Measurements from ENCODE around the gene ZNF98. TPM values are rescaled to one million over a fixed set of nuclear protein-coding genes. Genes with fewer than 3 reads are reported as not detected.

ZNF98 gene
- not detected for polyA plus RNA-seq (2013, experiment 1 of 4)
- not detected for polyA plus RNA-seq (2013, experiment 2 of 4)
- not detected for polyA plus RNA-seq (2013, experiment 3 of 4)
- polyA plus RNA-seq (2013, experiment 4 of 4) = not detected

DNA sequence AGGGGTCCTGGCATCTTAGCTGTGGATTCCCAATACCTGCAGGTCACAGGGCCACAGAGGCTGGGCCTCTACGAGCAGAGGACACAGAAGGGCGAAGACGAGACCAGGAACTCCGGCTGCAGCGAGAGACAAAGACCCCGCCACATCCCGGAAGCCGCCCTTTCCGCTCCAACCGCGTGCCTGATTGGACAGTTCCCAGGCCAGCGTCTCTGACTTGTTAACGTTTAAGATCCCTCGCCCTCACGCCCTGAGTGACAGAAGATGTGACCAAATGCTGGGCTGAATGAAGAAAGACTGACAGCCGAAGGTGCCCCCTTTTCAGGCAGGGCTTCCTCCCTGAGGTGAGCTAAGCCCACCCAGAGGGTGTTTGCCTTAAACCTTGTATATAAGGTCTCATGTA, at the start of gene ZNF98:
Gene ZNF98 (minus strand): TSS at position 136 of the 400 bp plus-strand sequence. CDS start 122 bp downstream, at position 14.
- no peaks in the 10 kb centered on the region for H3K36me3 ChIP-seq (ENCODE audit: control insufficient read depth, insufficient read depth, low read length)
- H3K9me3 ChIP-seq (ENCODE audit: control insufficient read depth, low read length) = peaks cover 18% of the 10 kb centered on the region

DNA sequence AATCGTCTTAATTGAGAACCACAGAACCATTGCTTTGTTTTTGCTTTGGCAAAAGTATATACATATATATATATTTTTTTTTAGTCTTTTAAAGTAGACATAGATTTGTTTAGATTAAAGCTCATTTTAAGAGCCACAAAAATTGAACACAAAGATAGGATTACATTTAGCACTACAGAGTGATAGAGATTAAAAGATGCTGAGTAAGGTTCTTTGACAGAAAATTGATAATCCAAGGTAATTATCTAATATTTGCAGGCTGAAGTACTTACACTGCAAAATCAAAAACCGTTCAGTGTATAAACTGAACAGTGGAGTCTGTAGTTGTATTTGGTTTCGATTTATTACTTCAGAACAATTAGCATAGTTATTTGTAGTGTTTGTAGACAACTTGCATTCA, 24.5 kb upstream of the ZNF98 start:
- Histone ChIP-seq H3K27ac (ENCODE audit: insufficient read depth, low read depth, low read length, poor library complexity, severe bottlenecking) (no peak overlapping the region), H3K27me3 (ENCODE audit: control insufficient read depth, insufficient read depth, low read length, poor library complexity, severe bottlenecking) (no peaks in the 10 kb centered on the region), H3K4me1 (ENCODE audit: control insufficient read depth, insufficient read depth, low read length) (no peaks in the 10 kb centered on the region), H3K4me3 (ENCODE audit: insufficient read depth, low read depth, low read length) (no peak overlapping the region), H3K9me3 (ENCODE audit: control insufficient read depth, low read length) (peaks cover 10% of the 10 kb centered on the region), H3K36me3 (ENCODE audit: control insufficient read depth, insufficient read depth, low read length) (no peaks in the 10 kb centered on the region)
- 20 to 68% methylated on average over 1 to 2 of the region's 3 CpGs for WGBS, 2 experiments

More for the DNA sequence above, at the start of gene ZNF98:
- Histone ChIP-seq H3K27me3 (ENCODE audit: control insufficient read depth, insufficient read depth, low read length, poor library complexity, severe bottlenecking) (no peaks in the 10 kb centered on the region), H3K27ac (ENCODE audit: insufficient read depth, low read depth, low read length, poor library complexity, severe bottlenecking) (no peak within 1 kb of the TSS), H3K4me1 (ENCODE audit: control insufficient read depth, insufficient read depth, low read length) (no peaks in the 10 kb centered on the region), H3K4me3 (ENCODE audit: insufficient read depth, low read depth, low read length) (no peak within 1 kb of the TSS)
- 87 to 88% methylated on average over 16 of the region's 16 CpGs for WGBS, 2 experiments

DNA sequence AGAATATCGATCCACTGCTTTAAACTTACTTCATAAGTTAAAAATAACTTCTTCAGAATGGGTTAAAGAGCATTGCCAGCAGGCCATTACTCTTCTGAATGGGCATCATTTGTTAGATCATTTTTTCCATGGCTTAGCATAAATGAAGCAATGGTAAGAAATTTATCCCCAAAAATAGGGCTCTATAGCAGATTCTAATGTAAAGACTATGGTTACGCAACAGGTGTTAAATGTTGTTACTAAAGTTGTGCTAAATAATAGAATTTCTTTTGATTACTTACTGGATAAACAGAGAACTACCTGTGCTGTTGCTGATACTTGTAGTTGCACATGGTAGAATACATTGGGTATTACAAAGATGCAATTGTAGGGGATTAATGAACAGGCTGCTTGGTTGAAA, 15.9 kb upstream of the ZNF98 start:
- WGBS, 2 experiments = 96 to 100% methylated on average over 1 to 2 of the region's 2 CpGs
- no peak overlapping the region for H3K4me3 ChIP-seq (ENCODE audit: insufficient read depth, low read depth, low read length)
- H3K27ac ChIP-seq (ENCODE audit: insufficient read depth, low read depth, low read length, poor library complexity, severe bottlenecking) = no peak overlapping the region
- no peaks in the 10 kb centered on the region for H3K27me3 ChIP-seq (ENCODE audit: control insufficient read depth, insufficient read depth, low read length, poor library complexity, severe bottlenecking)
- H3K36me3 ChIP-seq (ENCODE audit: control insufficient read depth, insufficient read depth, low read length) = no peaks in the 10 kb centered on the region
- no peaks in the 10 kb centered on the region for H3K4me1 ChIP-seq (ENCODE audit: control insufficient read depth, insufficient read depth, low read length)
- peaks cover 7% of the 10 kb centered on the region for H3K9me3 ChIP-seq (ENCODE audit: control insufficient read depth, low read length)

DNA sequence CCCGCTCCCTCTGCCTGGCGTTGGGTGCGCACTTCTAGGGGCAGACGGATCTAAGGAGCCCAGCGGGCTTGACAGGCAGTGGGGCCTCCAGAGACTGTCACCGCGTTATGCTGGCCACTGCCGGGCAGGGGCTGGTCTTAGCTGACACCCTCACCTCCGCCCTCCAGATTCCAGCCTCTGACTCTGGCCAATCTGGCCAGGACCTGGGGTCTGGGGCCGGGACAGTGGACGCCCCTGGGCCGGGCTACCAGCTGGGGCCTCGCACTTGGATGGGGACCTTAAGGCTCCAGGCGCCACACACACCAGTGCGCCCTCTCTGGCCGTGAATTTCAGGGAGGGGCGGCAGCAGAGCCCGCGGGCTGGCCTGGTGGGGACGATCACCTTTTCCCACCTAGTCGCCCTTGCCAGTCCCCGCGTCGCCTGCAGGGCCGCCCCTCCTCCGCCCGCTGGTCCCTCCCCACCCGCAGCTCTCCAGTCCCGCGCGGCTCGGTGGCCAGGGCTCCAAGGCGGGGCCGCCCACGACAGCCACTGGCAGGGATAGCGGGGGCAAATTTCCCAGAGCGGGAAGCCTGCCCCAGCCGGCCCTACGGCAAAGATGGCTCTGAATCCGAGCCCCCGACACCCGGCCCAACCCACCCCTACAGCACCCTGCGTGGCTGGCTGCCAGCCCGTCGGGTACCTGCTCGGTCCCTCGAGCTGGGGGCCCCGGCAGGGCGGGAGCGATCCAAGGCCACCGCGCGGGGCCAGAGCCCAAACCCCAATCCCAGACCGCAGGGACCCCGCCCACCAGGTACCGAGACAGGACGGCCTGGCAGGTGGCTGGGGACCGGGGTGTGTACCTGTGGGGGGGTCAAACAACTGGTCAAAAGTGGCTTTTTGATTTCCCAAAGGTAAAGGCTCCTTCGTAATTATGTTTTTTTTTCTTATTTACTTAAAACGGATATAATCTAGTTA, 6.1 kb upstream of the ZNF98 start:
- Histone ChIP-seq H3K36me3 (ENCODE audit: control insufficient read depth, insufficient read depth, low read length) (no peaks in the 10 kb centered on the region), H3K4me3 (ENCODE audit: insufficient read depth, low read depth, low read length) (no peak overlapping the region), H3K27me3 (ENCODE audit: control insufficient read depth, insufficient read depth, low read length, poor library complexity, severe bottlenecking) (no peaks in the 10 kb centered on the region), H3K4me1 (ENCODE audit: control insufficient read depth, insufficient read depth, low read length) (no peaks in the 10 kb centered on the region), H3K9me3 (ENCODE audit: control insufficient read depth, low read length) (peaks cover 34% of the 10 kb centered on the region), H3K27ac (ENCODE audit: insufficient read depth, low read depth, low read length, poor library complexity, severe bottlenecking) (no peak overlapping the region)
- WGBS, 2 experiments = 89% methylated on average over 58 to 59 of the region's 60 CpGs

DNA sequence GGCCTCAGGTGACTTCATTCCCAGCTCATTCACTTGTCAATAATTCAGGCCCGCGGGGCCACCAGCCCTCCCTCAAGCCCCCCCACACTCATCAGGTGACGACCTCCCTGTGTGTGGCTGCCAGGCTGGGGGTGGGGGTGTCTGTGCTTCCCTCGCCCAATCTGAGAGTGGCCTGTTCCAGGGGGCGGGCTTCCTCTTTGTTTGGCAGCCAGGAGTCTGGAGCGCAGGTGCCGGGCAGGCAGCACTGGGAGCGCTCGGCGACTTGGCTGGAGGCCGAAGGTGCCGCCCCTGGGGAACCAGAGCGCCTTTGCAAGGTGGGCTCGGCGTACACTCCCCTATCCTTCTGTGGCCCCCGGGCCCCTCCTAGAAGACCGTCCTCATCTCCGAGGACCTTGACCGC, 5.4 kb upstream of the ZNF98 start:
- no peaks in the 10 kb centered on the region for H3K36me3 ChIP-seq (ENCODE audit: control insufficient read depth, insufficient read depth, low read length)
- no peaks in the 10 kb centered on the region for H3K4me1 ChIP-seq (ENCODE audit: control insufficient read depth, insufficient read depth, low read length)
- 90 to 92% methylated on average over 19 of the region's 19 CpGs for WGBS, 2 experiments
- H3K4me3 ChIP-seq (ENCODE audit: insufficient read depth, low read depth, low read length) = no peak overlapping the region
- H3K9me3 ChIP-seq (ENCODE audit: control insufficient read depth, low read length) = peaks cover 31% of the 10 kb centered on the region
- no peak overlapping the region for H3K27ac ChIP-seq (ENCODE audit: insufficient read depth, low read depth, low read length, poor library complexity, severe bottlenecking)
- no peaks in the 10 kb centered on the region for H3K27me3 ChIP-seq (ENCODE audit: control insufficient read depth, insufficient read depth, low read length, poor library complexity, severe bottlenecking)

DNA sequence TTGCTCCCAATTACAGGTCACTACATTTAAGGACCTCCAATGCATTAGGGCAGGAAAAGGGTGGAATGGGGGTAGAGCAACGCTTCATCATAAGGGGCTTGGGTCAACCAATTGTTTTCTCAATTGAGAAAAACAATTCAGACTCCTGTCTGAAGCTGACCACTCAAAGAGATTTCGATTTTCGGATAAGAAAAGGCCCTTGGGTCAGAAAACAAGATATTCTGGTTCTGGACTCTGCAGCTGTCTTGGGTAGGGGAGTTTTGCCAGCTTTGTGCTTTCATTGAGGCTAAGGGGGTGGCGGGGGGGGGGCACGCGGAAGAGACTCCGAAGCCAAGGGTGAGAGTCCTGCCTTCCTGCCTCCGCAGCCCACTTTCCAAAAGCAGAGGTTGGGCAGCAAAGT, 4.8 kb upstream of the ZNF98 start:
- H3K27me3 ChIP-seq (ENCODE audit: control insufficient read depth, insufficient read depth, low read length, poor library complexity, severe bottlenecking) = no peaks in the 10 kb centered on the region
- H3K36me3 ChIP-seq (ENCODE audit: control insufficient read depth, insufficient read depth, low read length) = no peaks in the 10 kb centered on the region
- H3K4me3 ChIP-seq (ENCODE audit: insufficient read depth, low read depth, low read length) = no peak overlapping the region
- peaks cover 31% of the 10 kb centered on the region for H3K9me3 ChIP-seq (ENCODE audit: control insufficient read depth, low read length)
- H3K27ac ChIP-seq (ENCODE audit: insufficient read depth, low read depth, low read length, poor library complexity, severe bottlenecking) = no peak overlapping the region
- WGBS, 2 experiments = 66 to 71% methylated on average over 8 of the region's 8 CpGs
- no peaks in the 10 kb centered on the region for H3K4me1 ChIP-seq (ENCODE audit: control insufficient read depth, insufficient read depth, low read length)

DNA sequence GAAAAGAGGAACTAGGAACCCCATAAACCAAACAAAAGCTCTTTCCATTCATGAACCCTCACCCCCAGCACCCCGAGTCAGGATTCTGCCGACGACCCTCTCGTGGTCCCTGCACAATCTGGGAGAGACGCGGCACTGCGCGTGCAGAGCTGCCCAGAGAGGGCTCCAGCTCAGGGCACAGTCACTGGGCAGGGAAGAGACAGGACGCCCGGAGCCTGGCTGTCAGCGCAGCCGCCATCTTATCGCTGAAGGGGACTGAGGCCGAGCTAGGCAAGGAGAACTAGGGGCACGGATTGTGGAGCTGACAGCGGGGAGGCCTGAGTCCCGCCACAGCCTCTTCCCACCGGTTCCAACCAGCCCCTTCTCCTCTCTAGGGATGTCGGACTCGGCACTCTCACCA, 349 bp downstream of the ZNF98 start:
- H3K4me1 ChIP-seq (ENCODE audit: control insufficient read depth, insufficient read depth, low read length) = no peaks in the 10 kb centered on the region
- no peaks in the 10 kb centered on the region for H3K27me3 ChIP-seq (ENCODE audit: control insufficient read depth, insufficient read depth, low read length, poor library complexity, severe bottlenecking)
- no peaks in the 10 kb centered on the region for H3K36me3 ChIP-seq (ENCODE audit: control insufficient read depth, insufficient read depth, low read length)
- H3K4me3 ChIP-seq (ENCODE audit: insufficient read depth, low read depth, low read length) = no peak overlapping the region
- peaks cover 17% of the 10 kb centered on the region for H3K9me3 ChIP-seq (ENCODE audit: control insufficient read depth, low read length)
- H3K27ac ChIP-seq (ENCODE audit: insufficient read depth, low read depth, low read length, poor library complexity, severe bottlenecking) = no peak overlapping the region
- WGBS, 2 experiments = 78 to 80% methylated on average over 20 of the region's 20 CpGs

DNA sequence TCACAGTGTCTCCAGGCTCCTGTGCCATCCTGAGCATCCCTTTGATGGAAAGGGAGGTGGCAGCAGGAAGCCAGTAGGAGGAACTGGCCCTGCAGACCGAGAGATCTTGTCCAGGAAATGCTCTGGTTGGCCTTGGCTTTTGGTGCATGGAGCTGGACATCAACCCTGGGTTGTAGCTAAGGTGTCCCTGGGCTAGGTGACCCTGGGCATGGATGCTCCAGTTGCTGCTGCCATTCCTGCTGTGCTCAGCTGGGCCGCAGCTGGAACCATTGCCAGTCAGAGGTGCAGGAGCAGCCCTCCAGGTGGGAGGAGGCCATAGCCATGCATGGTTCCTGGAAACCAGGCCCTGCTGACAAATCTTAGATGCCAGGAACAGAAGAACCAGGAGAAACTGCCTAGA, 67.5 kb downstream of the ZNF98 start:
- H3K36me3 ChIP-seq (ENCODE audit: control insufficient read depth, insufficient read depth, low read length) = no peaks in the 10 kb centered on the region
- H3K4me3 ChIP-seq (ENCODE audit: insufficient read depth, low read depth, low read length) = no peak overlapping the region
- WGBS, 2 experiments = 58 to 61% methylated on average over 2 of the region's 2 CpGs
- H3K27ac ChIP-seq (ENCODE audit: insufficient read depth, low read depth, low read length, poor library complexity, severe bottlenecking) = no peak overlapping the region
- H3K4me1 ChIP-seq (ENCODE audit: control insufficient read depth, insufficient read depth, low read length) = no peaks in the 10 kb centered on the region
- peaks cover 8% of the 10 kb centered on the region for H3K9me3 ChIP-seq (ENCODE audit: control insufficient read depth, low read length)
- no peaks in the 10 kb centered on the region for H3K27me3 ChIP-seq (ENCODE audit: control insufficient read depth, insufficient read depth, low read length, poor library complexity, severe bottlenecking)

Measured in ectodermal cell (in vitro differentiated cells).